ENCODE measurements around the gene GADD45GIP1.

Gene GADD45GIP1

GRCh38 chr19:12956446-12957388 is at the start of gene GADD45GIP1:
TSS of gene GADD45GIP1 (minus strand) at chr19:12957223. CDS start at chr19:12957212, 11 bp downstream.
- peak within 1 kb of the TSS; percentile 84 for H3K4me3 ChIP-seq (ENCODE audit: low read length)
- peak within 1 kb of the TSS; percentile 32 for H3K27ac ChIP-seq (ENCODE audit: low read length)
- H3K4me1 ChIP-seq (ENCODE audit: insufficient read depth, low read length) = 0 out of 2 replicates have a peak, but pooled peaks cover 11% of the 10 kb centered on the region
- H3K9ac ChIP-seq (ENCODE audit: low read depth, low read length) = peak within 1 kb of the TSS; percentile 88
- H3K27me3 ChIP-seq (ENCODE audit: insufficient read depth, low read length) = no peaks in the 10 kb centered on the region
- H3K9me3 ChIP-seq (ENCODE audit: insufficient read depth, low read depth, low read length) = no peaks in the 10 kb centered on the region
- H3K36me3 ChIP-seq (ENCODE audit: insufficient read depth, low read depth, low read length) = peaks cover 35% of the 10 kb centered on the region

GRCh38 chr19:13005861-13006370 is 48.9 kb upstream of the GADD45GIP1 start:
- H3K9ac ChIP-seq (ENCODE audit: low read depth, low read length) = no peak overlapping the region
- peaks cover 100% of the 10 kb centered on the region for H3K27me3 ChIP-seq (ENCODE audit: insufficient read depth, low read length)
- H3K4me3 ChIP-seq (ENCODE audit: low read length) = no peak overlapping the region
- H3K9me3 ChIP-seq (ENCODE audit: insufficient read depth, low read depth, low read length) = no peaks in the 10 kb centered on the region
- H3K36me3 ChIP-seq (ENCODE audit: insufficient read depth, low read depth, low read length) = no peaks in the 10 kb centered on the region
- H3K27ac ChIP-seq (ENCODE audit: low read length) = no peak overlapping the region
- H3K4me1 ChIP-seq (ENCODE audit: insufficient read depth, low read length) = peaks cover 5% of the 10 kb centered on the region; the same call in 1 of the 2 replicates

- peaks cover 5% of the 10 kb centered on the region; the same call in 1 of the 2 replicates for H3K4me1 ChIP-seq (ENCODE audit: insufficient read depth, low read length)
- H3K9ac ChIP-seq (ENCODE audit: low read depth, low read length) = no peak overlapping the region
- no peaks in the 10 kb centered on the region for H3K36me3 ChIP-seq (ENCODE audit: insufficient read depth, low read depth, low read length)
- no peak overlapping the region for H3K4me3 ChIP-seq (ENCODE audit: low read length)
- H3K27ac ChIP-seq (ENCODE audit: low read length) = no peak overlapping the region
- no peaks in the 10 kb centered on the region for H3K9me3 ChIP-seq (ENCODE audit: insufficient read depth, low read depth, low read length)
- H3K27me3 ChIP-seq (ENCODE audit: insufficient read depth, low read length) = peaks cover 100% of the 10 kb centered on the region
Observed at GRCh38 chr19:13005253-13005652, 48.2 kb upstream of the GADD45GIP1 start.

GRCh38 chr19:13004273-13004672 is 47.2 kb upstream of the GADD45GIP1 start:
- H3K27ac ChIP-seq (ENCODE audit: low read length) = no peak overlapping the region

GRCh38 chr19:13003081-13003480 is 46.1 kb upstream of the GADD45GIP1 start:
- H3K36me3 ChIP-seq (ENCODE audit: insufficient read depth, low read depth, low read length) = no peaks in the 10 kb centered on the region

More at GRCh38 chr19:13004273-13004672, 47.2 kb upstream of the GADD45GIP1 start:
- Histone ChIP-seq H3K27me3 (ENCODE audit: insufficient read depth, low read length) (peaks cover 100% of the 10 kb centered on the region), H3K9ac (ENCODE audit: low read depth, low read length) (no peak overlapping the region), H3K9me3 (ENCODE audit: insufficient read depth, low read depth, low read length) (no peaks in the 10 kb centered on the region), H3K4me3 (ENCODE audit: low read length) (no peak overlapping the region), H3K4me1 (ENCODE audit: insufficient read depth, low read length) (no peaks in the 10 kb centered on the region), H3K36me3 (ENCODE audit: insufficient read depth, low read depth, low read length) (no peaks in the 10 kb centered on the region)

GRCh38 chr19:13002166-13002898 is 45.3 kb upstream of the GADD45GIP1 start:
- H3K36me3 ChIP-seq (ENCODE audit: insufficient read depth, low read depth, low read length) = no peaks in the 10 kb centered on the region
- H3K27ac ChIP-seq (ENCODE audit: low read length) = no peak overlapping the region
- no peaks in the 10 kb centered on the region for H3K4me1 ChIP-seq (ENCODE audit: insufficient read depth, low read length)
- H3K9me3 ChIP-seq (ENCODE audit: insufficient read depth, low read depth, low read length) = no peaks in the 10 kb centered on the region
- H3K4me3 ChIP-seq (ENCODE audit: low read length) = no peak overlapping the region
- peaks cover 100% of the 10 kb centered on the region for H3K27me3 ChIP-seq (ENCODE audit: insufficient read depth, low read length)
- H3K9ac ChIP-seq (ENCODE audit: low read depth, low read length) = no peak overlapping the region

More at GRCh38 chr19:13003081-13003480, 46.1 kb upstream of the GADD45GIP1 start:
- no peaks in the 10 kb centered on the region for H3K9me3 ChIP-seq (ENCODE audit: insufficient read depth, low read depth, low read length)
- H3K4me3 ChIP-seq (ENCODE audit: low read length) = no peak overlapping the region
- no peak overlapping the region for H3K27ac ChIP-seq (ENCODE audit: low read length)
- no peaks in the 10 kb centered on the region for H3K4me1 ChIP-seq (ENCODE audit: insufficient read depth, low read length)
- H3K27me3 ChIP-seq (ENCODE audit: insufficient read depth, low read length) = peaks cover 100% of the 10 kb centered on the region
- no peak overlapping the region for H3K9ac ChIP-seq (ENCODE audit: low read depth, low read length)

- Histone ChIP-seq H3K36me3 (ENCODE audit: insufficient read depth, low read depth, low read length) (no peaks in the 10 kb centered on the region), H3K9ac (ENCODE audit: low read depth, low read length) (no peak overlapping the region), H3K4me1 (ENCODE audit: insufficient read depth, low read length) (no peaks in the 10 kb centered on the region), H3K27me3 (ENCODE audit: insufficient read depth, low read length) (peaks cover 100% of the 10 kb centered on the region), H3K4me3 (ENCODE audit: low read length) (no peak overlapping the region), H3K27ac (ENCODE audit: low read length) (no peak overlapping the region), H3K9me3 (ENCODE audit: insufficient read depth, low read depth, low read length) (no peaks in the 10 kb centered on the region)
Observed at GRCh38 chr19:13001502-13002165, 44.6 kb upstream of the GADD45GIP1 start.

- Histone ChIP-seq H3K4me3 (ENCODE audit: low read length) (no peak overlapping the region), H3K9me3 (ENCODE audit: insufficient read depth, low read depth, low read length) (no peaks in the 10 kb centered on the region), H3K27me3 (ENCODE audit: insufficient read depth, low read length) (peaks cover 100% of the 10 kb centered on the region), H3K4me1 (ENCODE audit: insufficient read depth, low read length) (no peaks in the 10 kb centered on the region), H3K36me3 (ENCODE audit: insufficient read depth, low read depth, low read length) (no peaks in the 10 kb centered on the region), H3K9ac (ENCODE audit: low read depth, low read length) (no peak overlapping the region), H3K27ac (ENCODE audit: low read length) (no peak overlapping the region)
Observed at GRCh38 chr19:13001166-13001501, 44.1 kb upstream of the GADD45GIP1 start.

GRCh38 chr19:12997967-12998940 is 41.2 kb upstream of the GADD45GIP1 start:
- no peaks in the 10 kb centered on the region for H3K36me3 ChIP-seq (ENCODE audit: insufficient read depth, low read depth, low read length)
- H3K27me3 ChIP-seq (ENCODE audit: insufficient read depth, low read length) = peaks cover 95% of the 10 kb centered on the region
- no peak overlapping the region for H3K4me3 ChIP-seq (ENCODE audit: low read length)
- no peak overlapping the region for H3K27ac ChIP-seq (ENCODE audit: low read length)
- H3K4me1 ChIP-seq (ENCODE audit: insufficient read depth, low read length) = no peaks in the 10 kb centered on the region
- H3K9me3 ChIP-seq (ENCODE audit: insufficient read depth, low read depth, low read length) = no peaks in the 10 kb centered on the region
- no peak overlapping the region for H3K9ac ChIP-seq (ENCODE audit: low read depth, low read length)

GRCh38 chr19:12997179-12997966 is 40.4 kb upstream of the GADD45GIP1 start:
- no peak overlapping the region for H3K9ac ChIP-seq (ENCODE audit: low read depth, low read length)
- peaks cover 95% of the 10 kb centered on the region for H3K27me3 ChIP-seq (ENCODE audit: insufficient read depth, low read length)
- H3K4me3 ChIP-seq (ENCODE audit: low read length) = no peak overlapping the region
- H3K36me3 ChIP-seq (ENCODE audit: insufficient read depth, low read depth, low read length) = no peaks in the 10 kb centered on the region
- H3K4me1 ChIP-seq (ENCODE audit: insufficient read depth, low read length) = no peaks in the 10 kb centered on the region
- H3K9me3 ChIP-seq (ENCODE audit: insufficient read depth, low read depth, low read length) = no peaks in the 10 kb centered on the region
- H3K27ac ChIP-seq (ENCODE audit: low read length) = no peak overlapping the region

Data from iPS-20b (cell line).